Liver (tissue), 9 donors: ENCODE results near the gene ZNF32. TPM values are rescaled to one million over a fixed set of nuclear protein-coding genes. Genes with fewer than 3 reads are reported as not detected.
A peak's percentile ranks its signal among the peaks of the same experiment; 100 is the strongest.

Experiments
- DNase-seq: peaks from one replicate; pipeline ENCODE4 v3.0.0-alpha.2; 2017; ENCODE audit warnings: low spot score
- H3K27ac ChIP-seq, 2 donors: one replicate each; pipeline ENCODE4 v1.7.0; 2013; ENCODE audit warnings: inconsistent platforms in 2 of 2, low read length in 2 of 2, control low read depth in 1 of 2, low read depth in 1 of 2, mild to moderate bottlenecking in 1 of 2
- H3K27me3 ChIP-seq, 4 donors: one replicate each; pipeline versions ENCODE4 v1.6.1 to v1.7.0; 2013; ENCODE audit warnings: low read length in 3 of 4, inconsistent platforms in 1 of 4, mild to moderate bottlenecking in 1 of 4, moderate library complexity in 1 of 4; ENCODE audit not compliant: control insufficient read depth in 4 of 4, insufficient read depth in 4 of 4
- H3K36me3 ChIP-seq, 4 donors: one replicate each; pipeline versions ENCODE4 v1.6.1 to v1.7.0; 2013; ENCODE audit warnings: low read length in 3 of 4, mild to moderate bottlenecking in 3 of 4, low read depth in 1 of 4, moderate library complexity in 1 of 4; ENCODE audit not compliant: control insufficient read depth in 4 of 4, insufficient read depth in 3 of 4
- H3K4me1 ChIP-seq, 4 donors: one replicate each; pipeline versions ENCODE4 v1.6.1 to v1.7.0; 2013; ENCODE audit warnings: low read length in 3 of 4, mild to moderate bottlenecking in 3 of 4, moderate library complexity in 1 of 4; ENCODE audit not compliant: control insufficient read depth in 4 of 4, insufficient read depth in 4 of 4
- H3K4me3 ChIP-seq, 3 donors: one replicate each; pipeline versions ENCODE4 v1.6.1 to v1.7.0; 2013; ENCODE audit warnings: low read length in 3 of 3, control low read depth in 1 of 3, low read depth in 1 of 3, mild to moderate bottlenecking in 1 of 3
- H3K9ac ChIP-seq, 2 donors: one replicate each; pipeline ENCODE4 v1.7.0; 2013; ENCODE audit warnings: low read length in 2 of 2, mild to moderate bottlenecking in 2 of 2, moderate library complexity in 2 of 2, control low read depth in 1 of 2, low read depth in 1 of 2
- H3K9me3 ChIP-seq, 4 donors: one replicate each; pipeline versions ENCODE4 v1.6.1 to v1.7.0; 2013; ENCODE audit warnings: low read length in 3 of 4; ENCODE audit not compliant: control insufficient read depth in 4 of 4
- FOXA1 ChIP-seq: IDR thresholded peaks from 2 replicates; pipeline ENCODE4 v1.6.1; 2016; ENCODE audit warnings: antibody characterized with exemption
- FOXA2 ChIP-seq: IDR thresholded peaks from 2 replicates; pipeline ENCODE4 v1.6.1; 2016; ENCODE audit warnings: antibody characterized with exemption
- GABPA ChIP-seq, 2 donors: IDR thresholded peaks in 1 of 2; conservative IDR thresholded peaks in 1 of 2; 2 replicates each; pipeline ENCODE4 v1.6.1; 2016; ENCODE audit warnings: antibody characterized with exemption in 2 of 2, mild to moderate bottlenecking in 1 of 2, moderate library complexity in 1 of 2
- HNF4G ChIP-seq: IDR thresholded peaks from 2 replicates; pipeline ENCODE4 v1.6.1; 2016; ENCODE audit warnings: antibody characterized with exemption
- JUND ChIP-seq, 2 donors: IDR thresholded peaks; 2 replicates each; pipeline ENCODE4 v1.6.1; 2016; ENCODE audit warnings: antibody characterized with exemption in 2 of 2
- NR2F2 ChIP-seq: IDR thresholded peaks from 2 replicates; pipeline ENCODE4 v1.6.1; 2016; ENCODE audit warnings: antibody characterized with exemption
- RXRA ChIP-seq, 2 donors: IDR thresholded peaks; 2 replicates each; pipeline ENCODE4 v1.6.1; 2017 to 2018; ENCODE audit warnings: antibody characterized with exemption in 2 of 2, mild to moderate bottlenecking in 1 of 2
- TAF1 ChIP-seq: conservative IDR thresholded peaks from 2 replicates; pipeline ENCODE4 v1.6.1; 2016; ENCODE audit warnings: antibody characterized with exemption, mild to moderate bottlenecking
- YY1 ChIP-seq: IDR thresholded peaks from 2 replicates; pipeline ENCODE4 v1.6.1; 2016; ENCODE audit warnings: antibody characterized with exemption, mild to moderate bottlenecking
- WGBS: extraction: QIAGEN DNeasy Blood & Tissue Kit; methylation state at CpG from one replicate; pipeline ENCODE4 v1.1.7; 2013; 5-methylcytosine and 5-hydroxymethylcytosine counted together
- polyA plus RNA-seq, 2 donors: library from polyadenylated mRNA; stranded (reverse) in 1 of 2; unstranded in 1 of 2; fragments of 200-250 nt in 1 of 2; fragments of >200 nt in 1 of 2; fragmentation: Nextera tagmentation in 1 of 2; extraction: Ambion mirVana in 1 of 2; gene quantifications; one replicate each; pipeline versions ENCODE4 v1.2.1 to v1.2.3, GENCODE V29; 2013 to 2015
- total RNA-seq, 2 donors: library from RNA; depleted of rRNA; stranded (reverse); fragments of >200 nt; gene quantifications; one replicate each; pipeline ENCODE4 v1.2.3, GENCODE V29; 2014
- TF ChIP-seq, protein P1 (sequence below): IDR thresholded peaks from 2 replicates; pipeline ENCODE4 v1.6.1; 2016; ENCODE audit warnings: antibody characterized with exemption
- TF ChIP-seq, protein P2 (sequence below): IDR thresholded peaks from 2 replicates; pipeline ENCODE4 v1.6.1; 2016; ENCODE audit warnings: antibody characterized with exemption, mild to moderate bottlenecking
- TF ChIP-seq, protein P3 (sequence below): IDR thresholded peaks from 2 replicates; pipeline ENCODE4 v1.6.1; 2016; ENCODE audit warnings: antibody characterized with exemption
- TF ChIP-seq, protein P4 (sequence below): IDR thresholded peaks from 2 replicates; pipeline ENCODE4 v1.6.1; 2016; ENCODE audit warnings: antibody characterized with exemption
- TF ChIP-seq, protein P5 (sequence below): fragments of 150-350 bp; IDR thresholded peaks from 2 replicates; pipeline ENCODE4 v1.5.1; 2017; ENCODE audit warnings: improper control_type of control experiment, low read depth, low read length; ENCODE audit not compliant: missing input control
- donor health status: healthy.
- donor health status: healthy.
- donor health status: healthy.
- donor health status: healthy.
- donor health status: healthy.

Gene ZNF32
- total and polyA plus RNA-seq, 4 donors = 6.5 to 19.9 (median 12.5) TPM

DNA sequence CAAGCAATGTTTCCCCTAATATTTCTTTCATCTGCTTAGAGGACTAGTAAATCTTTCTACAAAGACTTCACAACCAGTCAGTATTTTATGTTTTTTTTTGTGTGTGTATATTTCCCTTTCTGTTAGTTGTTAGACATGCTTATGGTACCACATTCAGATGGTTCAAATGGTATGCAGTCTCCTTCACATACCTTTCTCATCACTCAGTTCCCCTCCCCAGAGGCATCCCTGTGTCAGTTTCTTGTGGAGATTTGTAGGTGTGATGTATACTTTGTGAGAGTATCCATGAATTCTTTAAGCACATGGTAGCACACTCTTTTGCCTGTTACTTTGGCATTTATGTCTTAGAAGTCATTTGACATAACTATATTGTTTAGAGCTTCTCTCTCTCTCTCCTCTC is 38.0 kb downstream of the ZNF32 start:
- TF ChIP-seq FOXA2 = no peak
- TF ChIP-seq, protein P1, sequence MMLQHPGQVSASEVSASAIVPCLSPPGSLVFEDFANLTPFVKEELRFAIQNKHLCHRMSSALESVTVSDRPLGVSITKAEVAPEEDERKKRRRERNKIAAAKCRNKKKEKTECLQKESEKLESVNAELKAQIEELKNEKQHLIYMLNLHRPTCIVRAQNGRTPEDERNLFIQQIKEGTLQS = no peak
- no peak for TF ChIP-seq NR2F2
- TF ChIP-seq GABPA (IDR thresholded peaks at IDR 0.05 in 1 of 2, conservative IDR thresholded peaks at IDR 0.05 in 1 of 2) = no peak
- TF ChIP-seq, protein P2, sequence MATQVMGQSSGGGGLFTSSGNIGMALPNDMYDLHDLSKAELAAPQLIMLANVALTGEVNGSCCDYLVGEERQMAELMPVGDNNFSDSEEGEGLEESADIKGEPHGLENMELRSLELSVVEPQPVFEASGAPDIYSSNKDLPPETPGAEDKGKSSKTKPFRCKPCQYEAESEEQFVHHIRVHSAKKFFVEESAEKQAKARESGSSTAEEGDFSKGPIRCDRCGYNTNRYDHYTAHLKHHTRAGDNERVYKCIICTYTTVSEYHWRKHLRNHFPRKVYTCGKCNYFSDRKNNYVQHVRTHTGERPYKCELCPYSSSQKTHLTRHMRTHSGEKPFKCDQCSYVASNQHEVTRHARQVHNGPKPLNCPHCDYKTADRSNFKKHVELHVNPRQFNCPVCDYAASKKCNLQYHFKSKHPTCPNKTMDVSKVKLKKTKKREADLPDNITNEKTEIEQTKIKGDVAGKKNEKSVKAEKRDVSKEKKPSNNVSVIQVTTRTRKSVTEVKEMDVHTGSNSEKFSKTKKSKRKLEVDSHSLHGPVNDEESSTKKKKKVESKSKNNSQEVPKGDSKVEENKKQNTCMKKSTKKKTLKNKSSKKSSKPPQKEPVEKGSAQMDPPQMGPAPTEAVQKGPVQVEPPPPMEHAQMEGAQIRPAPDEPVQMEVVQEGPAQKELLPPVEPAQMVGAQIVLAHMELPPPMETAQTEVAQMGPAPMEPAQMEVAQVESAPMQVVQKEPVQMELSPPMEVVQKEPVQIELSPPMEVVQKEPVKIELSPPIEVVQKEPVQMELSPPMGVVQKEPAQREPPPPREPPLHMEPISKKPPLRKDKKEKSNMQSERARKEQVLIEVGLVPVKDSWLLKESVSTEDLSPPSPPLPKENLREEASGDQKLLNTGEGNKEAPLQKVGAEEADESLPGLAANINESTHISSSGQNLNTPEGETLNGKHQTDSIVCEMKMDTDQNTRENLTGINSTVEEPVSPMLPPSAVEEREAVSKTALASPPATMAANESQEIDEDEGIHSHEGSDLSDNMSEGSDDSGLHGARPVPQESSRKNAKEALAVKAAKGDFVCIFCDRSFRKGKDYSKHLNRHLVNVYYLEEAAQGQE = no peak
- TF ChIP-seq, protein P3, sequence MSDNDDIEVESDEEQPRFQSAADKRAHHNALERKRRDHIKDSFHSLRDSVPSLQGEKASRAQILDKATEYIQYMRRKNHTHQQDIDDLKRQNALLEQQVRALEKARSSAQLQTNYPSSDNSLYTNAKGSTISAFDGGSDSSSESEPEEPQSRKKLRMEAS = no peak
- TF ChIP-seq, protein P4, sequence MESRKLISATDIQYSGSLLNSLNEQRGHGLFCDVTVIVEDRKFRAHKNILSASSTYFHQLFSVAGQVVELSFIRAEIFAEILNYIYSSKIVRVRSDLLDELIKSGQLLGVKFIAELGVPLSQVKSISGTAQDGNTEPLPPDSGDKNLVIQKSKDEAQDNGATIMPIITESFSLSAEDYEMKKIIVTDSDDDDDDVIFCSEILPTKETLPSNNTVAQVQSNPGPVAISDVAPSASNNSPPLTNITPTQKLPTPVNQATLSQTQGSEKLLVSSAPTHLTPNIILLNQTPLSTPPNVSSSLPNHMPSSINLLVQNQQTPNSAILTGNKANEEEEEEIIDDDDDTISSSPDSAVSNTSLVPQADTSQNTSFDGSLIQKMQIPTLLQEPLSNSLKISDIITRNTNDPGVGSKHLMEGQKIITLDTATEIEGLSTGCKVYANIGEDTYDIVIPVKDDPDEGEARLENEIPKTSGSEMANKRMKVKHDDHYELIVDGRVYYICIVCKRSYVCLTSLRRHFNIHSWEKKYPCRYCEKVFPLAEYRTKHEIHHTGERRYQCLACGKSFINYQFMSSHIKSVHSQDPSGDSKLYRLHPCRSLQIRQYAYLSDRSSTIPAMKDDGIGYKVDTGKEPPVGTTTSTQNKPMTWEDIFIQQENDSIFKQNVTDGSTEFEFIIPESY = no peak
- no peak for TF ChIP-seq JUND (IDR thresholded peaks at IDR 0.05)
- no peak for TF ChIP-seq FOXA1
- no peak for TF ChIP-seq HNF4G
- H3K9me3 ChIP-seq = peaks cover 5 to 16% (median 8%) of the 10 kb centered on the region in 4 donors
- DNase-seq = no peak
- no peak overlapping the region for H3K9ac ChIP-seq
- H3K27ac ChIP-seq = no peak overlapping the region
- H3K27me3 ChIP-seq = no peaks in the 10 kb centered on the region
- peaks cover 3 to 28% (median 13%) of the 10 kb centered on the region in 4 donors for H3K36me3 ChIP-seq
- no peak overlapping the region for H3K4me3 ChIP-seq
- H3K4me1 ChIP-seq = peaks cover 0 to 6% (median 1%) of the 10 kb centered on the region in 4 donors

DNA sequence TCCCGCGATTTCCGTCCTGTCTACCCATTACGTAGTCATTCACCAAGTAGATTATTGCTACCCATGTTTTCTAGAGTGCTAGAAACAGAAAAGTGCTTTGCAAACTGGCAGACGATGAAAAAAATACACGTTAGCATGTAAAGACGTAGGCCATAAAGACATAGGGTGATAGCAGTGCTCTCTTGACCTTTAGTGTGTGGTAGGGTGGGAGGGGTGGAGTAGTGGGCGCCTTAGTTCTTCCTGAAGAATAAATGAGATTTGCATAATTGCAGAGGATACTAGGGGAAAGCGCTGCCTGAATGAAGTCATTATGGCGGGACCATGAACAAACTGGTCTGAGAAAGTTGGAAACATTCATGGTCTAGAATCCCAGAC is 41.5 kb downstream of the ZNF32 start:
- 83% methylated on average over 10 of the region's 10 CpGs for WGBS
- H3K9me3 ChIP-seq = no peaks in the 10 kb centered on the region
- H3K4me1 ChIP-seq = peaks cover 0 to 6% (median 1%) of the 10 kb centered on the region in 4 donors
- no peak for DNase-seq
- no peaks in the 10 kb centered on the region for H3K27me3 ChIP-seq
- H3K36me3 ChIP-seq = peaks cover 0 to 17% (median 4%) of the 10 kb centered on the region in 4 donors
- no peak overlapping the region for H3K9ac ChIP-seq
- H3K27ac ChIP-seq = no peak overlapping the region
- peak overlapping the region; percentile 63 to 89 (median 89) for H3K4me3 ChIP-seq
- no peak for TF ChIP-seq TAF1
- TF ChIP-seq FOXA1 = no peak
- TF ChIP-seq, protein P5, sequence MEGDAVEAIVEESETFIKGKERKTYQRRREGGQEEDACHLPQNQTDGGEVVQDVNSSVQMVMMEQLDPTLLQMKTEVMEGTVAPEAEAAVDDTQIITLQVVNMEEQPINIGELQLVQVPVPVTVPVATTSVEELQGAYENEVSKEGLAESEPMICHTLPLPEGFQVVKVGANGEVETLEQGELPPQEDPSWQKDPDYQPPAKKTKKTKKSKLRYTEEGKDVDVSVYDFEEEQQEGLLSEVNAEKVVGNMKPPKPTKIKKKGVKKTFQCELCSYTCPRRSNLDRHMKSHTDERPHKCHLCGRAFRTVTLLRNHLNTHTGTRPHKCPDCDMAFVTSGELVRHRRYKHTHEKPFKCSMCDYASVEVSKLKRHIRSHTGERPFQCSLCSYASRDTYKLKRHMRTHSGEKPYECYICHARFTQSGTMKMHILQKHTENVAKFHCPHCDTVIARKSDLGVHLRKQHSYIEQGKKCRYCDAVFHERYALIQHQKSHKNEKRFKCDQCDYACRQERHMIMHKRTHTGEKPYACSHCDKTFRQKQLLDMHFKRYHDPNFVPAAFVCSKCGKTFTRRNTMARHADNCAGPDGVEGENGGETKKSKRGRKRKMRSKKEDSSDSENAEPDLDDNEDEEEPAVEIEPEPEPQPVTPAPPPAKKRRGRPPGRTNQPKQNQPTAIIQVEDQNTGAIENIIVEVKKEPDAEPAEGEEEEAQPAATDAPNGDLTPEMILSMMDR = no peak
- TF ChIP-seq YY1 = no peak
- TF ChIP-seq, protein P1 = no peak
- no peak for TF ChIP-seq FOXA2
- TF ChIP-seq NR2F2 = no peak
- TF ChIP-seq, protein P4 = no peak
- no peak for TF ChIP-seq RXRA (IDR thresholded peaks at IDR 0.05)
